Suprapubic skin (tissue), 4 donors: ENCODE data around the gene RNU6-7. TPM values are rescaled to one million over a fixed set of nuclear protein-coding genes. Genes with fewer than 3 reads are reported as not detected.

Experiments used
- DNase-seq, 2 donors: peaks; one replicate each; pipeline ENCODE4 v3.0.0-alpha.2; 2019; ENCODE audit warnings: low spot score in 2 of 2
- H3K27ac ChIP-seq: fragments of 200-600 bp; sonication (generic); one replicate; pipeline ENCODE4 v1.5.1; 2019
- H3K27me3 ChIP-seq: fragments of 200-600 bp; sonication (generic); one replicate; pipeline ENCODE4 v1.5.1; 2019
- H3K36me3 ChIP-seq: fragments of 200-600 bp; sonication (generic); one replicate; pipeline ENCODE4 v1.5.1; 2019
- H3K4me1 ChIP-seq: fragments of 200-600 bp; sonication (generic); one replicate; pipeline ENCODE4 v1.5.1; 2019
- H3K4me3 ChIP-seq: fragments of 200-600 bp; sonication (generic); one replicate; pipeline ENCODE4 v1.5.1; 2019; ENCODE audit warnings: mild to moderate bottlenecking
- H3K9me3 ChIP-seq: fragments of 200-600 bp; sonication (generic); one replicate; pipeline ENCODE4 v1.5.1; 2019
- CTCF ChIP-seq, 2 donors: fragments of 200-600 bp in 1 of 2; fragments of 450-650 bp in 1 of 2; sonication (generic) in 1 of 2; IDR thresholded peaks; one replicate each; pipeline ENCODE4 v1.5.1; 2016 to 2019; ENCODE audit warnings: antibody characterized with exemption in 2 of 2, mild to moderate bottlenecking in 1 of 2, moderate library complexity in 1 of 2
- EP300 ChIP-seq: sonication (generic); formaldehyde crosslinking; IDR thresholded peaks from one replicate; pipeline ENCODE4 v1.6.1; 2017; ENCODE audit warnings: antibody characterized with exemption
- POLR2A ChIP-seq, 2 donors: fragments of 450-650 bp; IDR thresholded peaks; one replicate each; pipeline ENCODE4 v1.6.1; 2017; ENCODE audit warnings: antibody characterized with exemption in 2 of 2, mild to moderate bottlenecking in 2 of 2, moderate library complexity in 2 of 2
- POLR2AphosphoS5 ChIP-seq, 3 donors: sonication (generic); formaldehyde crosslinking; IDR thresholded peaks; one replicate each; pipeline ENCODE4 v1.6.1; 2017; ENCODE audit warnings: antibody characterized with exemption in 3 of 3
- WGBS: methylation state at CpG from one replicate; pipeline ENCODE4 v1.1.5; 2018; 5-methylcytosine and 5-hydroxymethylcytosine counted together
- total RNA-seq, 4 donors: library from RNA; depleted of rRNA; stranded (reverse); fragments of >200 nt; gene quantifications; one replicate each; pipeline ENCODE4 v1.1.0, GENCODE V29; 2016

RNU6-7 gene
- total RNA-seq, 4 donors from 2014 or later: not detected

- Histone ChIP-seq H3K36me3 (no peaks in the 10 kb centered on the region), H3K9me3 (no peaks in the 10 kb centered on the region), H3K27ac (peak overlapping the region; percentile 87), H3K27me3 (peaks cover 3% of the 10 kb centered on the region), H3K4me3 (peak overlapping the region; percentile 78), H3K4me1 (peaks cover 32% of the 10 kb centered on the region)
- WGBS: 12% methylated on average over 14 of the region's 14 CpGs
- TF ChIP-seq EP300: no peak
- no peak for DNase-seq
These were observed 2.1 kb downstream of the RNU6-7 start for GRCh38 chr14:32203928-32204357.

GRCh38 chr14:32205554-32205953, 3.7 kb downstream of the RNU6-7 start:
- no peaks in the 10 kb centered on the region for H3K36me3 ChIP-seq
- H3K4me3 ChIP-seq: no peak overlapping the region
- H3K27me3 ChIP-seq: peaks cover 3% of the 10 kb centered on the region
- 93% methylated on average over 3 of the region's 3 CpGs for WGBS
- no peak overlapping the region for H3K27ac ChIP-seq
- DNase-seq: no peak
- no peak for TF ChIP-seq POLR2AphosphoS5 (IDR thresholded peaks at IDR 0.05)
- no peak for TF ChIP-seq CTCF (IDR thresholded peaks at IDR 0.05)
- TF ChIP-seq EP300: no peak
- no peak for TF ChIP-seq POLR2A (IDR thresholded peaks at IDR 0.05)
- H3K9me3 ChIP-seq: no peaks in the 10 kb centered on the region
- H3K4me1 ChIP-seq: peaks cover 30% of the 10 kb centered on the region

GRCh38 chr14:32205984-32206383, 4.1 kb downstream of the RNU6-7 start:
- peaks cover 26% of the 10 kb centered on the region for H3K4me1 ChIP-seq
- no peak overlapping the region for H3K4me3 ChIP-seq
- H3K9me3 ChIP-seq: no peaks in the 10 kb centered on the region
- no peak for DNase-seq
- TF ChIP-seq CTCF (IDR thresholded peaks at IDR 0.05) (no peak), POLR2AphosphoS5 (IDR thresholded peaks at IDR 0.05) (no peak), EP300 (no peak), POLR2A (IDR thresholded peaks at IDR 0.05) (no peak)
- WGBS: 74% methylated on average over 4 of the region's 4 CpGs
- H3K27ac ChIP-seq: no peak overlapping the region
- H3K27me3 ChIP-seq: peaks cover 3% of the 10 kb centered on the region
- no peaks in the 10 kb centered on the region for H3K36me3 ChIP-seq

GRCh38 chr14:32206552-32206951, 4.7 kb downstream of the RNU6-7 start:
- Histone ChIP-seq H3K4me3 (no peak overlapping the region), H3K36me3 (no peaks in the 10 kb centered on the region), H3K27ac (no peak overlapping the region), H3K4me1 (peaks cover 21% of the 10 kb centered on the region), H3K27me3 (peaks cover 3% of the 10 kb centered on the region), H3K9me3 (no peaks in the 10 kb centered on the region)
- DNase-seq: no peak
- TF ChIP-seq POLR2A (IDR thresholded peaks at IDR 0.05) (no peak), POLR2AphosphoS5 (IDR thresholded peaks at IDR 0.05) (no peak), EP300 (no peak), CTCF (IDR thresholded peaks at IDR 0.05) (no peak)
- 69% methylated on average over 2 of the region's 2 CpGs for WGBS

GRCh38 chr14:32208490-32208889, 6.6 kb downstream of the RNU6-7 start:
- Histone ChIP-seq H3K9me3 (no peaks in the 10 kb centered on the region), H3K4me3 (no peak overlapping the region), H3K36me3 (no peaks in the 10 kb centered on the region), H3K27me3 (peaks cover under 1% of the 10 kb centered on the region), H3K4me1 (peaks cover 5% of the 10 kb centered on the region), H3K27ac (no peak overlapping the region)
- DNase-seq: no peak
- no peak for TF ChIP-seq EP300
- no peak for TF ChIP-seq CTCF (IDR thresholded peaks at IDR 0.05)
- no peak for TF ChIP-seq POLR2A (IDR thresholded peaks at IDR 0.05)
- TF ChIP-seq POLR2AphosphoS5 (IDR thresholded peaks at IDR 0.05): no peak
- WGBS: 70% methylated on average over 3 of the region's 3 CpGs

GRCh38 chr14:32209471-32209870, 7.6 kb downstream of the RNU6-7 start:
- DNase-seq: no peak
- H3K27me3 ChIP-seq: no peaks in the 10 kb centered on the region
- H3K36me3 ChIP-seq: no peaks in the 10 kb centered on the region
- no peak overlapping the region for H3K27ac ChIP-seq
- no peaks in the 10 kb centered on the region for H3K4me1 ChIP-seq
- H3K9me3 ChIP-seq: no peaks in the 10 kb centered on the region
- H3K4me3 ChIP-seq: no peak overlapping the region
- TF ChIP-seq POLR2A (IDR thresholded peaks at IDR 0.05) (no peak), CTCF (IDR thresholded peaks at IDR 0.05) (no peak)
